COLO829 (cell line): ENCODE measurements around the gene JHY.
"Not testable (repeated sequence)": the region's sequence is repeated elsewhere in the genome, so short reads cannot be mapped to it uniquely, and the experiment has no call there.

Experiments used
- DNase-seq: peaks from one replicate; pipeline ENCODE4 v3.0.0; 2012; ENCODE audit warnings: low spot score

JHY gene

DNA sequence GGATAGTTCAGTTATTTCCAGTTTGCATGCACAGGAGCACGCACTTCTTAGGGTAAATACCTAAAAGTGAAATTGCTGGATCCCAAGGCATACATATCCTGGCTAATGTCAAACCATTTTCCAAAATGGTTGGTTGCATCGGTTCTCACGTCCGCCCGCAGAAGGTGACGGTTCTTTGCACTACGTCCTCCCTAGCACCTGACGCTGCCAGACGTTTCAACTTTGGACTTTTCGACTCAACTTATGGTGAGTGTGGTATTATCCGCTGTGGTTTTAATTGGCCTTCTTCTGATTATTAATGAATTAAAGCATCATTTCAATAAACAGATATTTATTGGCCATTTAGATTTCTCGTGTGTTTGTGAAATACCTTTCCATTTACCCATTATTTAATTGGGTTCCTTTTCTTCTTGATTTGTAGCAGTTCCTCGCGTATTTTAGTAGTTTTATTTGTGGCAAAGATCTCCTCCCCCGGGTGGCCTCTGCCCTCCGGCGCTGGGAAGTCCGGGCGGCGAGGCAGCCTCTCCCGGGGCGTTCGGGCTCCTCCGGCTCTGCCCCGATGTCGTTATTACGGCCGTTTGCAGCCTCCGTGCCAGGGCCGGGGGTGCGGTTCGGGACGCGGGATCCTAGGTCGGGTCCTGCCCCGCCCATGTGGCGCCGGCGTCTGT is at the start of gene JHY:
Gene JHY (plus strand): TSS at position 571 of the 668 bp plus-strand sequence. CDS start 3,091 bp downstream, outside the sequence.
- no peak for DNase-seq

DNA sequence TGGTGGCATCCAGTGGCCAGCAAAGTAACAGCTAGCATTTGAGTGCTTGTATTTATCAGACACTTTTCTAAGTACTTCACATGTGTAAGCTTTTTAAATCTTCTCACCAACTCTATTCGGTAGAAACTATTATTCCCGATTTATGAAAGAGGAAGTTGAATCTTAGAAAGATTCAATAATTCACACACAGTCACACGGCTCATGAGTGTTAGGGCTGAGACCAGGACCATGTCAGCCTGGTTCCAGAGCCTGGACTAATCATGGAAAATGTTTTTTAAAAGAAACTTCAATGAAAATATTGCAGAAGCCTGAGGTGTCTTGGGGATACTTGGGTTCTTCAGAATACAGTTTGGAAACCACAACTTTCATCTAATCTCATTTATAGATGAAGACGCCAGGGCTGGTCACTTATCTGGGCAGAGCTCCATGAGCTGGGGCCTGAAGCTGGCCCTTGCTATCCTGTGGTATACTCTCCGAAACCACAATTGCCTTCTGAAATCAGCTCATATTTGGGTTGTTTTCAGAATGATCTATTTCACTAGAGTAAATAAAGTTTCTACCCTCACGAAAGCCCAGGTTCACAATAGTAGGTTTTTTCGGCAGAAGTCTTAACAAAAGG is 48.6 kb upstream of the JHY start:
- no peak for DNase-seq

DNA sequence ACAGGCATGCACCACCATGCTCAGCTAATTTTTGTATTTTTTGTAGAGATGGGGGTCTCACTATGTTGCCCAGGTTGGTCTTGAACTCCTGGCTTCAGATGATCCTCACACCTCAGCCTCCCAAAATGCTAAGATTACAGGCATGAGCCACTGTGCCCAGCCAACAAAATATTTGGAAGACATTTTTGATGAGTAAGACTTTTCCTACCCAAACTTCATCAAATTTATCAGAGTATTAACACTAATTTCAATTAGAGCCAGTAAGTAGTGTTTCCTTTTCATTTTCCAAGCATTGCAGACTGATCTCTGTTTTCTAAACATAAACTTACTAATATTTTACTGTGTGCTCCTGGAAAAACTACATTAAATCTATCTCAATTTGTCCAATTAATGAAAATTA is 45.6 kb upstream of the JHY start:
- DNase-seq: no peak

DNA sequence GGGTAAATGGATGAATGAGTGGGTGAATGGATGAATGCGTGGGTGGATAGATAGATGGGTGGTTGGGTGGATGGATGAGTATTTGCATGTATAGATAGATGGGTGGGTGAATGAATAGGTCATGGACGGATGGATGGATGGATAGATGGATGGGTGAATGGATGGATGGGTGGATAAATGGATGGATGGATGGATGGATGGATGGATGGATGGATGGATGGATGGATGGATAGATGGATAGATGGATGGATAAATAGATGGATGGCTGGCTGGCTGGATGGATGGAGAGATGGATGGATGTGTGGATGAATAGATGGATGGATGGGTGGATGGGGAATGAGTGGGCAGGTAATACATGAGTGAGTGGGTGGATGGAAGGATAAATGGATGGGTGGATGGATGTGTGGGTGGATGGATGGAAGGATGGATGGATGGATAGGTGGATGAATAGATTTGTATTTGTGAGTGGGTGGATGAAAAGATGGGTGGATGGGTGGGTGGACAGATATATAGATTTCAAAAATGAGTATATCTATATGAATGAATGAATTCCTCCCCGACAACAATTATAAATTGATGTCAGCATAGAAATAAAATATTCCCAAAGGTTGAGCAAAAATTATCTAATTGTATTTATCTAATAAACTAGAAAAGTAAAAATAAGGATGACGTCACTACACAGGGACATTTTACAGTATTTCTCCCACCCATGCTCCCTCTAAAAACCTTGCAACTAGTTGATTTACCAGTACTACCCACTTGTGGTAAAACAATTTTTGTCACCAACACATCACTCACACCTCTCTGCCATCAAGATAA is 44.8 kb upstream of the JHY start:
- DNase-seq: no peak

DNA sequence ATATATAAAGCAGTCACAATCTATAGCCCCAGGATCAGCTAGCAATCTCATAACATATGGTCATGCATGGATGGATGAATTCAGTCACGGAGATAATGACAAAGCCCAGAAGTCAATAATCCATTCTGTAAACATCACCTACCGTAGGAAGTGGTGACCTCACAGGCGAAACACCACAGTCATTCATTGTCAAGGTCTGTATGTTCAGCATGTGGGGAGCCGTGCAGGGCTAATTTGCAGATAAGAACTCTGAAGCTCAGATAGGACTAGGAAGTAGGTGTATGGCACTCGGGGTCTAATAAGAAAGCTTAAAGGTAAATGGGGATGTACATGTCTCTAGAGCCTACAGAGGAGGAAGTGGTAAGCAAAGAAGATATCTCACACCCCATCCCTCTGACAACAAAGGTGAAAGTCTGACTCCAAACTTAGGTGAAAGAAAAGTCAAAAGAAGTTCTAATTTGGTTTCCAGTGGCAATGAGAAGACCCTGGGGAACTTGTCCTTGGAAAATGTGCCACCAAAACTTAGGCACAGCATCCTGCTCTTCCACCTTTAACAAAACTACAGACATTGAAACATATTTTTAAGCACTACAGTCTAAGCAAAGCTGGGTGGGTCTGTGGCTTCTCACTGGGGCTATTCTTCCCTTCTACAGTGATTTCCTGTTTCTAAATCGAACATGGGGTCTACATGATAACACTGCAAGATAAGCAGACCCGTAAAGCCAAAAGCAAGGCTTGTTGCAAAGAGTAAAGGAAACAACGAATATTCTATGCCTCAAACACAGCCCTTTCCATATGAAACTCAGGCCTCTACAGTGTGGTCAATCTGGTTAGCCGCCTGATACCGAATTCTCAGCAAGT is 39.0 kb upstream of the JHY start:
- no peak for DNase-seq

DNA sequence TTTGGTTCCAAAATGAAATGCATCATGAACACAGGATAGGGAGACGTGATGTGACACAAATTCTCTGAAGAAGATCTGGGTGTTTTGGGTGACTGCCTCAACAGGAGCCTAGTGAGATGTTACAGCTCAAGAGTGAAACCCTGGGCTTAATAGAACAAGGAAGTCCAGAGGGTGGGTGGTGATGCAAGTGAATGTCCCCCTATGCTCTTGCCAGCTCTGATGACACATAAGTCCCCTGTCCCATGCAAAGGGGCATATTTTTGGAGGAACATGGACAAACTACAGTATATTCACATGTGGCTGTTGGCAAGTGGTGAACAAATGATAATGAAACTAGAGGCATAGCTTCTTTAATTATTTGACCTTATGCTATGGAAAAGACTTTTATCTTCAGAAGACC is 35.1 kb upstream of the JHY start:
- no peak for DNase-seq

DNA sequence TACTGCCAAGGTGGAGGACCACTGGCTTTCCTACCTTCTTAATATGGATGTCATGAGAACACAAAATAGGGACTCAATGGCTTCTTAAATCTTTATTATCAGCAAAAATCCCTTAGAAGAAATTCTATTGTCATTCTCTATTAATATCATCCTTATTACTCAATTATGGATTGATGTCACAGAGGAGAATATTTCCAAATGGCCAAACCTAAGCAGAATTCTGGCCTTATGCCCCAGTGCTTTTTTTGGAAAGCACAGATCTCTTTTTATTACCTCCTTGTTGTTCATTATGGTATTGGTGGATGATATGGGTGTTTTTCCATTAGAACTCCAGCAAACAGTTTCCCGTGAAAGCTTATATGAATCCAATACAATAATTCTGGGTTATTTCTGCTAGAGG is 34.4 kb upstream of the JHY start:
- DNase-seq: no peak

DNA sequence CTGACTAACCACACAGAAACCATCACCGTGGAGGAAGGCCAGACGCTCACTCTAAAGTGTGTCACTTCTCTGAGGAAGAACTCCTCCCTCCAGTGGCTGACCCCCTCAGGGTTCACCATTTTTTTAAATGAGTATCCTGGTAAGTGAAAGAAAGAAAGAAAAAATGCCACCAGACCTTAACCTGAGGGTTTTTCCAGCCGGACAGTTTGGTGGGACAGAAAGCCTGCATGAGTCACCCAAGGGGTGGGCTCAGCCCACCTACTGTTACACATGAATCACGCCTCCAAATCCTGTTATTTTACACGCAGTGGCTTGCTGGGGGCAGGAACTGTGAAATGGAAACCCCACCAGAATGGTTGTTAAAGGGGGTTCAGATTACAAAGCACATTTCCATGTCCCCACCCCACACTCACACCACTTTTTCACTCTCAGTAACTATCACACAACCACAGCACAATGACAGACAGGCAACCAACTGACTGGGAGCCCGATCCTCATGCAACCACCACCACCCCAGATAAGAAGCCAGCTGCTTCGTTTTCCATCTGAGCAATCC is 32.4 kb upstream of the JHY start:
- no peak for DNase-seq

DNA sequence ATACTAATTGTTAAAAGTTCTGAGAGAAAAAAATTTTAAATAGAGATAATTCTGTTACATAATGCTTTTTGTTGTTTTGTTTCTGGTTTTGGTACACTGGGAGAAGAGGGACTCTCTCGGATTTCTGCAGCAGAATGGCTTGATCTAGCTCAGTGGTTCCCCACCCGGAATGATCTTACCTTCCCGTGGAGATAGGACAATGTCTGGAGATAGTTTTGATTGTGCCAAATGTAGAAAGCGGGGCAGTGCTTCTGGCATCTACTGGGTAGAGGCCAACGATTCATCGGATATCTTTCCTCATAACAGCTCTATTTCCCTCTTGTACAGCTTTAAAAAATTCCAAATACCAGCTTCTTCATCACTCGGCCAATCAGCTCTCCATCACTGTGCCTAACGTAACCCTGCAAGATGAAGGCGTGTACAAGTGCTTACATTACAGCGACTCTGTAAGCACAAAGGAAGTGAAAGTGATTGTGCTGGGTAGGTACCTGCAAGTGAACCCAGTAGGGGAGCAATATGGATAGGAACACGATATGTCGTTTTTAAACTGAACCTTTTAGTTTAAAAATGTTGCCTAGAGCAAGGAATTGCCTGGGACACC is 31.1 kb upstream of the JHY start:
- no peak for DNase-seq

DNA sequence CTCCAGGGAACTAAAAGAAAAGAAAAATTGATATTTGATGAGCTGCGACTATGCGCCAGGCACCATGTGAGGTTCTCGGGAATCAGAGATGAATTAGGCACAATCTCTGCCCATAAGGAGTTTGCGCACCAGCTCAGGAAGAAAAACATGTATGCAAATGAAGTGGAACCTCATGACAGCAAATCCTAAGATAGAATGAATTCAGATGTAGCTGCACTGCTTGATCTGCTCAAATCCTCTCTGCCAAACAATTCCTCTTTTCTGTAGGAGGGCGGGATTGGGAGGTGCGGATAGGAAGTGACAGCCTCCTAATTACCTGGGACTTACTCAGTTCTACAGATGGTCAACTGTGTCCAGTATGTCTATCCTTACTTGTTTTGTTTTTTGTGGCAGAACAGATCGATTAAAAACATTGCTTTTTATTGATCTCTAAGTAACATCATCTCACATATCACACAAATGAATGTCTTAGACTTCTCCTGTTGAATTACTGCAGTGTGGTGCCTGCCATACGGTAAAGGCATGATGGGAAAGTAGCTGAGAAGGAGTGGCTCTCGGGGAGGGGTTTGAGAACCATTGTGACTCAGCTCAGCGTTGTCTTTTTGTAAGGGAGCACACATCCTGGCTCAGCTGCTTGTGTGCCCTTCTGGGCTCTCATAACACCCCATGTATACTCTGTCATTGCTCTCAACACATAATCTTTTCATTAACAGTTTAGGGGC is 30.3 kb upstream of the JHY start:
- DNase-seq: no peak

DNA sequence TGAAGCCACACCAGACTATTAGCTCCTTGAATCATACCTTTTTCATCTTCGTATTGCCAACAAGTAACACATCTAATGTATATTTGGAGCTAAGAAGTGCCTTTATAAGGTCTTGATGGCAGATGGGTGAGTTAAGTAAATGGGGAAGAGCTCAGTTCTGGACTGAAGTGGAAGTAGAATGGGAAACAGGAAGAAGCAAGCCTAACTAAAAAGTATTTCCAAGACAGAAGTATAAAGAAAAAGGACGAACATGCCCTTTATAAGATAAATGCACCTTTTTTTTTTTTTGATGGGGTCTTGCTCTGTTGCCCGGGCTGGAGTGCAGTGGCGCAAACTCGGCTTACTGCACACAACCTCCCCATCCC is 29.8 kb upstream of the JHY start:
- no peak for DNase-seq

DNA sequence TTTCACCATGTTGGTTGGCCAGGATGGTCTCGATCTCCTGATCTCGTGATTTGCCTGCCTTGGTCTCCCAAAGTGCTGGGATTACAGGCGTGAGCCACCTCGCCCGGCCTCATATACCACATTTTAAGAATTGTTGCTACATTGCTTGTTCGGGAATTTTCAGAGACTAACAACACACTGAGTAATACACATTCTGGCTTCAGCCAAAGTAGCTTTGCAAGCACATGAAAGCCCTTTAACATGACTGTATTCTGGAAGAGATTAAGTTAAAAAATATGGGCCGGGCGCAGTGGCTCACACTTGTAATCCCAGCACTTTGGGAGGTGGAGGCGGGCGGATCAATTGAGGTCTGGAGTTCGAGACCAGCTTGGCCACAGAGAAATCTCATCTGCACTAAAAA is 29.3 kb upstream of the JHY start:
- DNase-seq: no peak

DNA sequence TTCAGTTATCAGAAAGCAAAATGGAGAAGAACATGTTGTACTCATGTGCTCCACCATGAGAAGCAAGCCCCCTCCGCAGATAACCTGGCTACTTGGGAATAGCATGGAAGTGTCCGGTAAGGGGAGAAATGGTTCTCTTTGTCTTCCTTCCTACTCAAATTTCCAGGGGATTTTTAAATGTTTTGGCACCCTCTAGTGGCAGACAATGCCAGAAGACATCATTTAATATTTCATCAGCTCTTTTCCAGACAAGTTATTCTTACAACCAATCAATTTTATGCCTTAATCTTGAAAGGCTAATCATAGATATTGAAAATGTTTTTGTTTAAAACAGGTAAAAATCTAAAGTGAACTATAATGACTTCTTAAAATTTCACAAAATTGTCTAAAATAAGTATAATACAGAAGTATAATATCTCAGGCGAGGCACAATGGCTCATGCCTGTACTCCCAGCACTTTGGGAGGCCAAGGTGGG is 28.6 kb upstream of the JHY start:
- peak; percentile 88 for DNase-seq

DNA sequence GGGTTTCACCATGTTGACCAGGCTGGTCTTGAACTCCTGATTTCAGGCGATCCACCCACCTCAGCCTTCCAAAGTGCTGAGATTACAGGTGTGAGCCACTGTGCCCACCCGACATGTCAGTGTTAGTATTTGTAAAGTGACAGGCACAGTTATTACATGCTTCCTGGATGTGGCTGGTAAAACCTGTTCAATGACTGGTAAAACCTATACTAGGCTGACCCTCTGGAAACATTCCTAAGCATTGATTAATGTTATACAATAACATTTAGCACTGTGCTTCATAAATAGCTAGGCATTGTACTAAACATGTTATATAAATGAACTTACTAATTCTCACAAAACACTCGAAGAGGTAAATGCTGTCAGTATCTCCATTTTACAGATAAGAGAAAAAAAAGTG is 20.9 kb upstream of the JHY start:
- no peak for DNase-seq

DNA sequence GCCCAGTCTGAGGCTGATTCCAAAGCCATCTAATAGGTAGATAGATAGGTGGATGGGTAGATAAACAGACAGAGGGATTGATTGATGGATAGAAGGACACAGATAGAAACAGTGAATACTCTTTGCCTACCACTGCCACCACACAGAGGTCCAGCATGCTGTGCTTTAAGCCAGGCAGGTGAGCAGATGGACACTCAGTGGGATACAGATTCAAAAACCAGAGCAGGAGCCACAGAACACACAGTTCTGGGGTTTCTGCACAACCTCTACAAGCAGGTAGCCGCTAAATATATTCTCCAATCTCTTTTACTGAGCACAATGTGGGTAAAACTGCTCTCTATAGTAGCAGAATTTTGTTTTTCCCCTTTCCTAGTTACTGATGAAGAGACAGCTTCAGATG is 20.5 kb upstream of the JHY start:
- no peak for DNase-seq

DNA sequence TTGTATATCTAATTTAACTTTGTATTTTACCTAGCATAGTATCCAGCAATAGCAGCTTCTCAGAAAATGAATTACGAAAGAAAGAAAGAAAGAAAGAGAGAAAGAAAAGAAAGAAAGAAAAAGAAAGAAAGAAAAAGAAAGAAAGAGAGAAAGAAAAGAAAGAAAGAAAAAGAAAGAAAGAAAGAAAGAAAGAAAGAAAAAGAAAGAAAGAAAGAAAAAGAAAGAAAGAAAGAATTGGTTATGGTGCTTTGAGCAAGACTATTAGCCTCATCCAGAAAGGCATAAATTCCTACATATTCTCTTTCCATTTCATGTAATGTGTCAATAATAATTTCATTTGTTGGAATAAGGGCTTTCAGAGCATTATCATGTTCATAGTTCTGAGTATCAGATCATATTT is 19.4 kb upstream of the JHY start:
- not testable (repeated sequence) for DNase-seq

DNA sequence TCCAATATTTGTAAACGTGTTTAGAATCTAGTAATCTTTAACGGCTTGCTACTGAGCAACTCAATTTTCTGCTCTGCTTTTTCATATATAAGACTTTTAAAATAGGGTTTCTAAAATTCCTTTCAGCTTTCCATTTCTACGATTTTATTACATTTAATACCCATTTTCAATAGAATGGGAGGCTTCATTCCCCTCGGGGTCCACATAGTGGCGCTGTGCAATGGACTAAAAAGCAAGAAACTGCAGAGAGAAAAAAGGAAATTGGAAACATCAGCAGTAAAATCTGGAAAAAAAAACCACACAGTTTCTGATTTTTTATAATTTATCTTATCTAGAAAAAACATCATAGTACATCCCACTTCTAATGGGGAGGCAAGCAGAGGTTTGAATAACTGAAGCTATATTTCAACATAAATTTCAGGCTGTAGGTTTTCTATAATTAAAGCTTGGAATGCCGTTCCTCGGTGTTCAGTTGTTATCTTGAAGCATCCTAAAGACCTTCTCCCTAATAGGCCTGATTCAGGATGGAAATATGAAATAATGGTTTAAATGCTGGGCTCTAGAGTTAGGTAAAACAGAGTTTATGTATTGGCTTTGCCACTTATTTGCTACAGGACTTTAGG is 18.7 kb upstream of the JHY start:
- peak; percentile 59 for DNase-seq

DNA sequence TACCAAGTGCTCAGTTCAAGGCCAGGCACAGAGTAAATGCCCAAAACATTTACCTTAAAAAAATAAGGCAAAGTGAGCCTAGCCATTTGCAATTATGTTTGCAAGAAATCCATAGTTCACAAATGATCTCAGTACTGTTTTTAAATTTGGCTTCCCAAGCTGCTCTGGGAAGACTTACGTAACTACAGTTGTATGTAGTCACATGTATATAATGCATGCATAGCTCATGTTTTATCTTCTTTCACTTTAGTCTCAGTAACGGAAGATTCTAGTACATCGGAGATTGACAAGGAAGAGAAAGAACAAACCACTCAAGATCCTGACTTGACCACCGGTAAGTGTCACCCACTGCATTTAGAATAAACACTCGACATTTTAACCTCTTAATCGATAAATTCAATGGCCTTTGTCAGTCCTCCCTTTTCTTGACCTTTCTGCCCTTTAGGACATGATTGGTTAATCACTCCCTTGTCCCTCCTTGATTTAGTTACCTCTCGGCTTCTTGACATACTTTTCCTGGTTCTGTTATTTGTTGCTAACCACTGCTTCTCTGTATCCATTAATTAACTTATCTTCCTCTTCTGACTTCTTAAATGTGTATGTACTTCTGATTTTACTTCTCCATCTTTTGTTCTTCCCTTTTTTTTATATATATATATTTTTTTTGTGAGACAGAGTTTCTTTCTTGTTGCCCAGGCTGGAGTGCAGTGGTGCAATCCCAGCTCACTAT is 18.0 kb upstream of the JHY start:
- DNase-seq: no peak

DNA sequence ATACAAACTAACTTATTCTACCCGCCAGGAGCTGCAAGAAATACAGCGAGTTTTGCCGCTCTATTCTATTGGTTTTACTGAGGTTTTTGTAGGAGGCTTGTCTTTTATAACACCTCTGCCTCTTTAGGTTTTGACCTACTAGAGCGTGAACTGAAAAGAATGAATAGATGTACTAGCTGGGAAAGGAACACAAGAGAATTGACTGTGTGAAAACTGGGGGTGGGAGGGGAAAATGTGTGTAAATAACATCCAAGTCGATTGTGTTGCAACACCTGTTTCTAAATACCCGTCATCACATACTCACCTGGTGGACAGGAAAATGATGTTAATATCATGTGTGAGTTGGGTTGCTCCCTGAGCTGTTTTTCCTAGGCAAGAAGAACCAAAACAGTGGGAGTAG is 12.9 kb upstream of the JHY start:
- DNase-seq: no peak

DNA sequence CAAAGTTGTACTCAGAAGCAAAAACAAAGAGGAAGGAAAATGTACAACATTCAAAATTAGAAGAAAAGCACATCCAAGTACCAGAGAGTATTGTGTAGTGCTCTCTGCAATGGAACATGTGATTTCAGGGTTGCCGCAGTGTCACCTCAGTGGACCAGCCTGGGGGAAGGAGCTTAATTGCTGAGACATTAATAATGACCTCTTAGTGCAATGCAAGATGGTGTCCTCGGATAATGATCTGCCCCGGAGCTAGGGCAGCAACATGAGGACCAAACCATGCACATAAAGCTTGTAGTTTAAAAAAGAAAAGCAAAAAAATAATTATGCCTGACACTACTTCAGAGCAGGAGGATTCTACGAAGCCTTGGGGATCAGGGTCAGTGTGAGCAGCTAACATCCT is 11.3 kb upstream of the JHY start:
- no peak for DNase-seq
